Transverse colon (tissue), 4 donors: ENCODE data around the gene COG2.

Experiments used
- EP300 ChIP-seq: sonication (generic); formaldehyde crosslinking; IDR thresholded peaks from one replicate; pipeline ENCODE4 v1.6.1; 2017; ENCODE audit warnings: antibody characterized with exemption, low read depth
- POLR2A ChIP-seq: fragments of 450-650 bp; IDR thresholded peaks from one replicate; pipeline ENCODE4 v1.6.1; 2016; ENCODE audit warnings: antibody characterized with exemption, mild to moderate bottlenecking, moderate library complexity
- POLR2AphosphoS5 ChIP-seq, 3 donors: sonication (generic); formaldehyde crosslinking; IDR thresholded peaks; one replicate each; pipeline ENCODE4 v1.6.1; 2016; ENCODE audit warnings: antibody characterized with exemption in 3 of 3
- TF ChIP-seq, protein P1 (sequence below), 5 experiments: fragments of 200-600 bp in 3 of 5; fragments of 450-650 bp in 2 of 5; sonication (generic) in 3 of 5; IDR thresholded peaks; 1 replicate in 2 of 5; 2 replicates in 3 of 5; pipeline ENCODE4 v1.5.1; 2016 to 2017; ENCODE audit warnings: antibody characterized with exemption in 5 of 5, inconsistent platforms in 3 of 5, mild to moderate bottlenecking in 2 of 5, moderate library complexity in 1 of 5

DNA sequence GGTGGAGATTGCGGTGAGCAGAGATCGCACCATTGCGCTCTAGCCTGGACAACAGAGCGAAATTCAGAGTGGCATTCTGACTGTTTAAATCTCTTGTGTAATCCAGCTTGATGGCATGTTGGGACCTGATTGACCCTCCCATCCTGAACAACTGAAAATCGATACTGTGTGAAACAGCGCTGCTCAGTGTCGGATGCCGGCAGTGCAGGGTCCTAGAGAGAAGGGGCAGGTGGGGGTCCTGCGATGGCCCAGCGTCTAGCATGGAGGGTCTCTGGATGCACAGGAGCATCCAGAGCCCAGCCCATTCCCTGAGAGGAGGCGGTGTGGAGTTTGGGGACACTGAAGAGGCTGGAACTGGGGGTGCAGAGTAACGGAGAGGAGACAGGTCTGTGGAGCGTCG is 55.8 kb downstream of the COG2 start:
- TF ChIP-seq, protein P1, sequence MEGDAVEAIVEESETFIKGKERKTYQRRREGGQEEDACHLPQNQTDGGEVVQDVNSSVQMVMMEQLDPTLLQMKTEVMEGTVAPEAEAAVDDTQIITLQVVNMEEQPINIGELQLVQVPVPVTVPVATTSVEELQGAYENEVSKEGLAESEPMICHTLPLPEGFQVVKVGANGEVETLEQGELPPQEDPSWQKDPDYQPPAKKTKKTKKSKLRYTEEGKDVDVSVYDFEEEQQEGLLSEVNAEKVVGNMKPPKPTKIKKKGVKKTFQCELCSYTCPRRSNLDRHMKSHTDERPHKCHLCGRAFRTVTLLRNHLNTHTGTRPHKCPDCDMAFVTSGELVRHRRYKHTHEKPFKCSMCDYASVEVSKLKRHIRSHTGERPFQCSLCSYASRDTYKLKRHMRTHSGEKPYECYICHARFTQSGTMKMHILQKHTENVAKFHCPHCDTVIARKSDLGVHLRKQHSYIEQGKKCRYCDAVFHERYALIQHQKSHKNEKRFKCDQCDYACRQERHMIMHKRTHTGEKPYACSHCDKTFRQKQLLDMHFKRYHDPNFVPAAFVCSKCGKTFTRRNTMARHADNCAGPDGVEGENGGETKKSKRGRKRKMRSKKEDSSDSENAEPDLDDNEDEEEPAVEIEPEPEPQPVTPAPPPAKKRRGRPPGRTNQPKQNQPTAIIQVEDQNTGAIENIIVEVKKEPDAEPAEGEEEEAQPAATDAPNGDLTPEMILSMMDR (IDR thresholded peaks at IDR 0.05) = no peak
- TF ChIP-seq POLR2AphosphoS5 (IDR thresholded peaks at IDR 0.05) (no peak), POLR2A (no peak), EP300 (no peak)
